Cardiac septum (tissue), 1 donor: ENCODE measurements around the gene CCT3. TPM values are rescaled to one million over a fixed set of nuclear protein-coding genes. Genes with fewer than 3 reads are reported as not detected.
A peak's percentile ranks its signal among the peaks of the same experiment; 100 is the strongest.

ENCODE experiments used
- DNase-seq: peaks from one replicate; pipeline ENCODE4 v3.0.0-alpha.2; 2020; ENCODE audit warnings: low spot score
- intact Hi-C: fragments of 100-400 bp; cut with DNase I; formaldehyde crosslinking; loops from one replicate; pipeline ENCODE4 v1.14.0; 2022
- long read RNA-seq: library from polyadenylated mRNA; unstranded; transcript quantifications from one replicate; pipeline ENCODE4 v2.0.0, GENCODE V29; 2021
- total RNA-seq: library from RNA; stranded (reverse); fragmentation: NEBNext Ultra II Directional; extraction: Animal tissue kit (Norgen Biotek cat#: 25700); gene quantifications from one replicate; pipeline ENCODE4 v1.2.1, GENCODE V29; 2021
- donor health status: DM: no; HTN: no; CAD: no.

CCT3 gene
- 127 TPM for total RNA-seq
- long read RNA-seq, transcript CCT3-204 (12 exons, 1,815 nt) = minor isoform, 6 of 331 reads
- long read RNA-seq, transcript CCT3-201 (14 exons, 2,150 nt) = major isoform, 271 of 331 reads
- long read RNA-seq, partial matches to known transcripts = 42 of 331 reads
- long read RNA-seq, other reads (novel, unspliced or antisense) = 8 of 331 reads

DNA sequence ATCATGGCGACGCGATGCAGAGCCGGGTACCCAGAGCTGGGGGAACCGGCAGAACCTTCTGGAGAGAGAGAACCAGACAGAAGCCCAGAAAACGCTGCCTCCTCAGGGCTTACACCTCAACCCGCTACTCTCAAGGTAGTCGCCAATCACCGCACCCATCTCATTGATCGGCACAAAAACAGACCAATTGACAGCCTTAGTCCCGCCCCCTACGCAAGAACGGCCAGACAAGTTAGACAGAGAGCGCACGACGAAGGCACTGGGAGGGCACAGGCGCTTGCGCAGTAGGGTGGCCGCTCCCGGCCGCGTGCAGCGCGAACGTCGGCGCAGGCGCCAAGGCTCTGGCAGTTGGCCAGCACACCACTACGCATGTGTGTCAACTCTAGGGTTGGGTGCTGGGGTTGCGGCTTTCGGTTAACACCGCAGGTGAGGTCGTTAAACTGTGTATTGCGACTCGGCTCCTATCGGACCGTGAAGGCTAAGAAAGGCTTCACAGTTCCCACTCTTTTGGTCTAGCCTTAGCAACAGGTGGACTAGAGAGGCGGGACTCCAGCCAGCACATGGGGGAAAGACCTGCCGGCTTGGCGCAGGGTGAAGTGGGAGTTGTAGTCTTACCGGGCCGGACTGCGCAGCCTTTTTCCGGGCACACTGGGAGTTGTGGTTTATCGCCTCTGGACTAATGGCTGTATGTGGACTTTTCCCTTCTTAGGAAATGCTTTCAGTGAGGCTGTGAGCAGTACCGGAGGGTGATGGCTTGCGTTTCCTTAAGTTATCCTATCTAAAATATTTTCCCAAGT is at the start of gene CCT3, which contains the start of gene TSACC:
TSS of gene CCT3 (minus strand) at position 113 of the 797 bp plus-strand sequence. CDS start at position 5, 108 bp downstream.
TSS of gene TSACC (plus strand) at position 347 of the 797 bp plus-strand sequence. CDS start 1,232 bp downstream, outside the sequence.
- DNase-seq = peak; percentile 99
- intact Hi-C loops = no loop called here

DNA sequence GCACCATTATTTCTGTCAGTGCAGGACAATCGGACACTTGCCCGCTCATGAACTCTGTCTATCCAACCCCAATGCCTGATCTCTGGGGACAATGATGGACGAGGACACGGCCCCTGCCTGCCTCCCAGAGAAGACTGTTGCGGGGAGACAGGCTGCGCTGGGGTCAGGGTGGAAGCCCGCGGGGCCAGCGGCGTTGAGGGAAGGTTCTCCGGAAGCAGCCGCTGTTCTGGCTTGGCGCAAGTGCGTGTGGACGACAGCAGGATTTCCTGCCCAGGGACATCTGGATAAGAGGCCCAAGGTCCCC is 49.7 kb upstream of the CCT3 start:
- intact Hi-C loops = no loop called here
- no peak for DNase-seq

DNA sequence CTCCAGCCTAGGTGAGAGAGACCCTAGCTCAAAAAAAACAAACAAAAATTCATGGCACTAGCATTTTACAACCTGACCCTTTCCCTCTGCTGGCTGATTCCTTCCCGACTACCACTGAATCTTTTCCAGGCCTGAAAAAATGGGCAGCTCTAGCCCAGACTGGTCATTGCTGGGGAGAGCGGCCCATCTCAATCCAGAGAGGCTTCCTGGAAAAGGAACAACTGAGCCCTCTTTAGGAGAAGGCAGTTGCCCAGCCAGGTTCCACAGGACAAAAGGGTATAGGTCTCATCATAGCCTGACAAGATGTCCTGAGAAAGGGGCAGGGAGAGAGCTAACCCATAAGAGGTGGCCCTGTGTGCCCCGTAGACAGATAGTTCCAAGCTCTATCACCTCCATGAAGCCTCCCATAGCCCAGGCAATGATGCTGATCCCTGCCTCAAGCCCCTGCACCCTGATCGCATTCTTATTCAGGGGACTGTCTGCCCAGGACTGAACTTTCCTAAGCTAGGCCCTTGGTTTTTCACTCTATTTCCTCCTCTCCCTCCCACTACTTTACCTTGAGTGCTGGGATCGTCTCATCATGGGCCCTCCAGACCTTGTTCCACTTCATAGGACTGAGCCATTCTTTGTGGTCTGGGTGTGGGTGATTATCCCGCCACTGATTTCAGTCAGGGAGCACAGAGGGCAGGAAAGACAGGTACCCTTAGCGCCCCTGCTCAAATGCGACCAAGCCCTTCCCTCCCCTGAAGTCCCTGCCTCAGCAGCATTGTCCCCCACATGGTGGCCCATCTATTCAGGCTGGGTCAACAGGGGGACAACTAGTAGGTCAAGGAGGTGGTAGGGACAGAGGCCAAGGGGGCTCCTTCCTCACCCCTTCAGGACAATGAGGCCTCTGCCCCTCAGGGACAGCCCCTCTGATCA is 49.1 kb upstream of the CCT3 start:
- intact Hi-C loops = no loop called here
- no peak for DNase-seq

DNA sequence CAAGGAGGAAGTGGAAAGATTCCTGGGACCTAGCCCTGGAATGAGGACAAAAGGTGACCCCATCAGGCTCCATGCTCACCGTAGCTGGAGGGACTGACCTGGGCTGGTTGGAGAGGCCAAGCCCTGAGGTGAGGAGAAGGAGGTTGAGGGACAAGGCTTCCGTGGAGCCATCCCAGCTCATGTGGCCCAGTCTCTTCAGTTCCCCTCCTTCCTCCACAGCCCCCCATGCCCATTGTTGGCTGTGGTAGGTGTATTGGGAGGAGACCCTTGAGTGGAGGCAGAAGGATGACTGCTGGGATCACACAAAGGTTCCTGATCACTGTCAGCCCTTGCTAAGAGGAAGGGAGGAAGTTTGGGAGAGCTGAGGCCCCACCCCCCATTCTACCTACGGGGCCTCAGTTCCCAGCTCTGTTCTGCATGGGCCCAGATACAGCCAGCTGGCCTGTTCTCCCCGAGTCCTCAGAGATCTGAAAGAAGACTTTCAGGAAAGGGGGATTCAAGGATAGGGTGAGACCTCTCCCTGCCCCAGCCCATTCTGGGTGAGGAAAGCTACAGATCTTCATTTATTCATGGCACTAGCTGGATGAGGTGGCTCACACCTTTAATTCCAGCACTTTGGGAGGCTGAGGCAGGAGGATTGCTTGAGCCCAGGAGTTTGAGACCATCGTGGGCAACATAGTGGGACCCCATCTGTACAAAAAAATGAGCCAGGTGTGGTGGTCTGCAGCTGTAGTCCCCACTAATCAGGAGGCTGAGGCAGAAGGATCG is 48.2 kb upstream of the CCT3 start:
- intact Hi-C loops = no loop called here
- no peak for DNase-seq

DNA sequence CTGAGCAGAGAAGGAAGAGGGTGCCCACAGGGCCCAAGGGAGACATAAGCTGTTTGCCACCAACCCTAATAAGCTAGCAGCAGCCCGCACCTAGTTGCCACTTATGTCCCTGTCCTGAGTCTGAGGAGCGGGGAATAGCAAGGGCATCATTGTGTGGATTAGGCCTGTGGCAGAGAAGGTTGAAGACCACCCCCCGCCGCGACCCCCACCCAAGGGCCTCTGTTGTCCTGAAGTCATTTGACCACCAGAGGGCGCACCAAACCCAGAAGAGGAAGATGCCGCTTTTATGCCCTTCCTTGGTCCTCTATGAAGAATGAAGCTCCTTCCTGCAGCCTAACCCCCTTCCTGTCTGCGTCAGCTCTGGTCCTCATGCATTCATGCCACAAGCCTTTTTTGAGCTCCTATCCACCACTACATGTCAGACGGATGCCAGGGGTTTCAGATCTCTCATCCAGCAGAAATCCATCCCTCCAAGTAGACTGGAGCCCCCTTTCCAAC is 47.5 kb upstream of the CCT3 start:
- intact Hi-C loops = loop anchor here (1.0 to 2.0 kb wide), 2 partner anchors 60 to 221 kb away; no protein-coding TSS in a partner anchor
- no peak for DNase-seq

DNA sequence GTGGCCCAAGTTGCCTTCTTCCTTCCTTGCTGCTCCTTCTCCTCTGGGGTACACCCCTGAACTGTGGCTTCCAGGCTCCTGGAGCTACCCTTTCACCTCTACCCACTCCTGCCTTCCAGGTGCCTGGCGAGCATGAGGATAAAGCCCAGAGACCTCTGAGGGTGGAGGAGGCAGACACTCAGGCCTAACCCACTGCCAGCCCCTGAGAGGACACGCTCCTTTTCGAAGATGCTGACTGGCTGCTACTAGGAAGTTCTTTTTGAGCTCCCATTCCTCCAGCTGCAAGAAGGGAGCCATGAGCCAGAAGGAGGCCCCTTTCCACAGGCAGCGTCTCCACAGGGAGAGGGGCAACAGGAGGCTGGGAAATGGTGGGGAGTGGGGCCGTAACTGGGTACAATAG is 46.6 kb upstream of the CCT3 start:
- no peak for DNase-seq
- intact Hi-C loops = loop anchor here (1.0 to 2.0 kb wide), 2 partner anchors 61 to 222 kb away; no protein-coding TSS in a partner anchor

DNA sequence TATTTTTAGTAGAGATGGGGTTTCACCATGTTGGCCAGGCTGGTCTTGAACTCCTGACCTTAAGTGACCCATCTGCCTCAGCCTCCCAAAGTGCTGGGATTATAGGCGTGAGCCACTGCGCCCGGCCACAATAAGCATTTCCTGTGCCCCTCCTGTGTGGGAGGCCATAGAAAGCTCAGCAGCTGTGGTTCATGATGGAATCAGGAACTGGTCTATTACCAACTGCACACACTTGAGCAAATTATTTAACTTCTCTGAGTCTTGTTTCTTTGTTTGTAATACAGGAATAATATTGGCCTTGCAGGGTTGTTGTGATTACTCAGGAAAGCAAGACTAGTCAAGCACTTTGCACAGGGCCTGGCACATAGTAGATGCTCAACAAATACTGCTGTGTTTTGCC is 45.9 kb upstream of the CCT3 start:
- intact Hi-C loops = loop anchor here (2.0 kb wide), 1 partner anchor 223 kb away; no protein-coding TSS in a partner anchor
- no peak for DNase-seq

DNA sequence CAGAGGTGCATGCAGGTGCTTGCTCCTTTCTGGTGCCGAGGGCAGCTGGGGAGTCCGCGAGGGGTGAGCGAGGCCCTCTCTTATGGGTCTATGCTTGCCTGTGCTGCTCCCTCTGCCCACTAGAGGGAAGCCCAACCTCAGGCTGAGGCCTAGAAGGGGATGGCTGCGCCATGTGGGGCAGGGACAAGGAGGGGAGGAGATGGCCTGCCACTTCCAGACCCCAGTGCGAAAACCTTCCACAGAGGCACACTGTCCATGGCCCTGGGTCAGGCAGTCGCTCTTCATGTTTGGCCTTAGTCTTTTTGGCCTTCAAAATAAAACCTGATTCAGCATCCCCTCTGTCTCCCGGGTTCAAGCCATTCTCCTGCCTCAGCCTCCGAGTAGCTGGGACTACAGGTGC is 44.9 kb upstream of the CCT3 start:
- DNase-seq = no peak
- intact Hi-C loops = no loop called here

DNA sequence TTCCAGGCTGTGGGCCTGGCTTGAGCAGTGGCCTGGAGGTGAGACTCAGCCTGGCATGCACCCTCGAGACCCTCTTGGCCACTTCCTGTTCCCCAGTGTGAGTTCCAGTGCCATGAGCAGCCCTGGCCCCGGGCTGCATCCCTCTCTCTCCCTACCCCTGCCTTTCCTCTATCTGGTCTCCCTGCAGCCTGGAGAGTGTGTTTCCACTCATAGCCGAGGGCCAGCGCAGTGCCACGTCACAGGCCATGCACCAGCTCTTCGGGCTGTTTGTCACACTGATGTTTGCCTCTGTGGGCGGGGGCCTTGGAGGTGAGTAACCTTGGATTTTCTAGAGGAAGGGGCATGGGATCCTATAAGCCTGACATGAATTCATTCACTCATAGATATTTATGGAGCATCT is 44.5 kb upstream of the CCT3 start:
- no peak for DNase-seq
- intact Hi-C loops = no loop called here

DNA sequence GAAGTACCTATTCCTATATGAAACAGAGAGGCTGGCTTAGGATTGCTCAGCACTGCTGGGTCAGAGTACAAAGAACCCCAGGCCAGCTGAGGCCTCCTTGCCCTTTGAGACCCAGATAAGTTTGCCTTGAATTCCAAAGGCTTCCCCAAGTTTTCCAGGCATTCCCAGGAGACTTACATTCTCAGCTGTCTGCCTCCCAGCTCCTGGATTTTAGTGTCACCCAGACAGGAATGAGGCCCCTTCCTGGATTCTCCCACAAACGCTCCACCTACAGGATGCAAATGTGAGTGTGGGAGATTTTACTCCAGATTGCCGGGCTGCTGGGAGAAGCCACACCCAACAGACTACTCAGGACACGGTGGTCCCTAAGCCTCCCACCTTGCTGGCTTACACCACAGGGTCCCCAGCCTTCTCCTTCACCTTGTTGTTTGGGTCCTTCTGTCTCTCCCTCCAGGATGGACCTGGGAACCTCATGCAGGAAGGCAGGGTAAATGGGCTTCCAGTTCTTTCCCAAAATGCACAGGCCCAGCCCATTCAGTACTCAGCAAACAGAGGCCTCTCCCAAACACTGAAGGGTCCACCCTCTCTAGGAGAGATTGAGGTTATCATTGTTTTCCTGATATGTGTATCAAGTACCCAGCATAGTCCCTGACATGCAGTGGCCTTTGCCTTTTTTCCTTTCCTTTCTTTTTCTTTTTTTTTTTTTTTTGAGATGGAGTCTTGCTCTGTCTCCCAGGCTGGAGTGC is 41.5 kb upstream of the CCT3 start:
- DNase-seq = no peak
- intact Hi-C loops = no loop called here

DNA sequence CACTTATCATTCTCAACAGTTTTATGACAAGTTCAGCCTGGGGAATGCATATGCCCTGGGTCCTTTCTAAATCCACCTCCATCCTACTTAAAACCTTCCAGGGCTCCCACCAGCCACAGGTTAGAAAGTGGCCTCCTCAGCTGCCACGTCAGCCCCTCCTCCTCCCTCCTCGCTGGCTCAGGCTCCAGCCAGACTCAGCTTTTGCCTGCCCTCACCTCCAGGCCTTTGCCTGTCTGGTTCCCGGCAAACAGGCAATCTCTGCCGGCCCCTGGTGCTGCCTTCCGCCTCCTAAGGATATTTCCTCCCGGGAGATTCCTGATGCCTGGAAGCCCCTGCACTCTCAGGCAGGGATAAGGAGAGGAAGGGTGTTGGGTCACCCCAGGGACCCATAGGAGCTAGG is 40.5 kb upstream of the CCT3 start:
- no peak for DNase-seq
- intact Hi-C loops = no loop called here

DNA sequence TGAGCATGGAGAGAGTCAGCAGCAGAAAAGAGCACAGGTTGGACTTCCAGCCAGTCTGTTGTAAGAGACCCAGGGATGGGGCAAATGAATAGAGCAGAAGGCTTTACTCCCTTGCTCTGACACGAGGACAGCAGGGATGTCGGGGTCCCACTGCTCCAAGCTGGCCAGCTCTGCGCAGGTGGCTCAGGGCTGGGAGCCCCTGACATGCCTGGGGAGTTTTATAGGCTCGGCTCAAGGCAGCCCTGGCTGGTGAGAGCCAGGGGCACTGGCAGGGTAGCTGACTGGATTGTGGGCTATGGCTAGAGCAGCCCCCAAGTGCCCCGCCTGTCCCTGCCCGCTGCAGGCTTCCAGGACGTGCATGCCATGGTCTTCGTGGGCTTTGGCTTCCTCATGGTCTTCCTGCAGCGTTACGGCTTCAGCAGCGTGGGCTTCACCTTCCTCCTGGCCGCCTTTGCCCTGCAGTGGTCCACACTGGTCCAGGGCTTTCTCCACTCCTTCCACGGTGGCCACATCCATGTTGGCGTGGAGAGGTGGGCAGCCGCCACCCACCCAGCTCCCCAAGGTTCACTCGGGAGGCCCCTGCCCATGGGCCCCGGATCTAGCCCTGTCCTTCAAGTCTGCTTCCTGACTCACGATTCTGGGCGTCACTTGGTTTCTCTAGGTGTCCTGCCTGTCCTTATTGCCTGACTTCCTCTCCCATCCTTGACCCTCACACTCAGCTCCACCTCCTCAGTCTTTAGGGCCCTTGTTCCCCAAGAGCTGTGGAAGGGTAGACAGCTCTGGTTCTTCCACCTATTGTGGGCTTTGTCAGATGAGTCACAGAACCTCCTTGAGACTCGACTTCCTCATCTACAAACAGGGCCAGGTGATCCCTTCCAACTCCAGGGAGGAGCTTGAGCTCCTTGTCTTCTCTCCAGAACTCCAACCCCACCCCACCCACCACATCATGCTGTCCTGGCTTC is 39.1 kb upstream of the CCT3 start:
- intact Hi-C loops = no loop called here

DNA sequence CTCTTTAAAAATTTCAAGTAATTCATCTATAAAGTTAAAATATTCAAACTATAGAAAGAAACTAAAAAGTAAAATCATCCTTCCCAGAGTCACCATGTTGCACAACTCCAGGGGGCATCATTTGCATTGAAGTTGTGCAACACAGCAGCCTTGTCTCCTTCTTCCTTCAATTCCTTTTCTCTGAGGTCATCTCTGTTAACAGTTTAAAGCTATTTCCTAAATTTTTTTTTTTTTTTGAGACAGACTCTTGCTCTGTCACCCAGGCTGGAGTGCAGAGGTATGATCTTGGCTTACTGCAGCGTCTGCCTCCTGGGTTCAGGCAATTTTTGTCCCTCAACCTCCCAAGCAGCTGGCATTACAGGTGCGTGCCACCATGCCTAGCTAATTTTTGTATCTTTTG is 38.1 kb upstream of the CCT3 start:
- DNase-seq = no peak
- intact Hi-C loops = no loop called here

More for the DNA sequence above, 39.1 kb upstream of the CCT3 start:
- DNase-seq = no peak

DNA sequence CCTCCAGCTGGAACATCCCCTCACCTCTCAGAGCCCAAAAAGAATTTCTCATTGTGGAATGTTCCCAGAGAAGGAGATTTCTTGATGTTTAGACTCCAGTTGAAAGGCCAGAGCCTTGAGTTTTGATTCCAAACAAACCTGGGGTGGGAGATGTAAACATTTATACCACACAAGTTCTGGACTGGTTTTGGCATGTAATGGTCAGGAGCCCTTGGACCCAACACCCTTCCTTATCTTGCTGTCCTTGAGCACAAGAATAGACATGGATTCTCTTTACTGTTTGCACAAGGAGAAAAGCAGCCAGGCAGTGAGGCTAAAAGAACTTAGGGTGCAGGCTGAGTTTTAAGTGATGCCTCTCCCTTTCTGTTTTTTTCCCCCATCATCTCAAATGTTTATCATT is 35.5 kb upstream of the CCT3 start:
- no peak for DNase-seq
- intact Hi-C loops = no loop called here

DNA sequence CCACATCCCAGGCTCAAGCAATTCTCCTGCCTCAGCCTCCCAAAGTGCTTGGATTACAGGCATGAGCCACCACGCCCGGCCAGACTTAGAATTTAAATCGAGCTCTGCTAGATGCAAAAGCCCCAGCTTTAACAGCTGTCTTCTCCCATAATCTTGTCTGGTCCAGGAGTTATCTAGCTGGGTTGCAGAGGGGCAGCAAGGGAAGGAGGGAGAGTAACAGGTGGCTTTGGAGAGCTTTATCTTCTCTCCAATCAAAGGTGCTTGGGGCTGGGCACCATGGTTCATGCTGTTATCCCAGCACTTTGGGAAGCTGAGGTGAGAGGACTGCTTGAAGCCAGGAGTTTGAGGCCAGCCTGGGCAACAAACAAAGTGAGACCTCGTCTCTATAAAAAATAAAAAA is 34.8 kb upstream of the CCT3 start:
- intact Hi-C loops = no loop called here
- DNase-seq = no peak

DNA sequence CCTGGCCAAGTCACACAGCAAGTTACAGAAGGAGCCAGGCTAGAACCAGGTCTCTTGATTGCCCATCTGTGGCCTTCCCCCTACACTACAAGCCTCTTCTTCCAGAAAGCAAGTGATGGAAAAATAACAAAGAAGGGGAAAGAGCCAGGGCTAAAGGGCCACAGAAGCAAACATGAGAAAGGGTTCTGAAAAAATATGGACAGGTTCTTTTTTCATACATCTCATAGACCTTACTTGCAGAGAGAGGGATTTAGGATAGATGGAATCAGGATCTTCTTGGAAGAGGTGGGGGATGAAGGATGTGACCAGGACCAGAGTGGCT is 34.1 kb upstream of the CCT3 start:
- DNase-seq = no peak
- intact Hi-C loops = no loop called here

DNA sequence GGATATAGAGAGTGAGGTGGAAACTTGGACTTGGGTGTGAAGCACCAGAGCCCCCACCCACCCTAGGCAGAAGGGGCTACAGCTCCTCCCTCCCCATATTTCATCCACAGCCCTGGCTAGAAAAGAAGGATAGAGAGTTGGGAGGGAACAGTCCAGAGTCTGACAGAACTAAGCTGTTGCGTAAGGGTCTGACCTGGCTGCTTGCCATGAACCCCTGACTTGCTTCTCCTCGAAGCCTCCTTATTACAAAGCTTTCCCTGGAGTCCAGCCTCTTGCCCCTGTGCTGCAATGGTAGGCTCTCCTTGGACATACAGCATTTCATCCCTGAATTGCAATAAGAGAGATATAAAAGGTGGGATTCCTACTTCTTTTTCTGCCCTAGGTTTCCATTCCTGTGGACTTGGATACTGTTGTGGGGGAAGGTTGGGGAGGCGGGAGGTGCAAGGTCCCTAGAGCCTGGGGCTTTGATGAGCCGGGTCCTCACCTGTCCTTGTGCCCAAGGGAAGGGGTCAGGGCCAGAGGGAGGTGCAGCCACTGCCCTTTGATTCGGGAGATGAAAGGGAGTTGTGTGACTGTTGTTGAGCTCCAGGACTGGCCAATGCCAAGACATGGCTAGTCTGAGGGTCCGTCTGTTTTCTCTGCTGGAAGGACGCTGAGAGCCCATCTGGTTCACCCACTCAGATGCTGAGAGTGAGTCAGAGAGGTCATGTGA is 33.6 kb upstream of the CCT3 start:
- intact Hi-C loops = no loop called here
- DNase-seq = no peak
